ENCODE data around the gene CTSD.

Gene CTSD

GRCh38 chr11:1782831-1783724, 19.4 kb upstream of the CTSD start:
- in situ Hi-C loops (cut with HindIII; ENCODE audit: low sequenced_read_pairs): no loop called here

- in situ Hi-C loops (cut with HindIII; ENCODE audit: low sequenced_read_pairs): no loop called here
Observed at GRCh38 chr11:1782031-1782590, 18.4 kb upstream of the CTSD start.

GRCh38 chr11:1781593-1781975, 17.9 kb upstream of the CTSD start:
- in situ Hi-C loops (cut with HindIII; ENCODE audit: low sequenced_read_pairs): no loop called here

- in situ Hi-C loops (cut with HindIII; ENCODE audit: low sequenced_read_pairs): no loop called here
Observed at GRCh38 chr11:1780700-1781592, 17.2 kb upstream of the CTSD start.

- in situ Hi-C loops (cut with HindIII; ENCODE audit: low sequenced_read_pairs): loop anchor here (10.0 kb wide), 1 partner anchor 45 kb away; no protein-coding TSS in a partner anchor
Observed at GRCh38 chr11:1779806-1780699, 16.3 kb upstream of the CTSD start.

GRCh38 chr11:1779034-1779805, 15.5 kb upstream of the CTSD start:
- in situ Hi-C loops (cut with HindIII; ENCODE audit: low sequenced_read_pairs): loop anchor here (10.0 kb wide), 1 partner anchor 46 kb away; no protein-coding TSS in a partner anchor

- in situ Hi-C loops (cut with HindIII; ENCODE audit: low sequenced_read_pairs): loop anchor here (10.0 kb wide), 1 partner anchor 46 kb away; no protein-coding TSS in a partner anchor
Observed at GRCh38 chr11:1778141-1778911, 14.6 kb upstream of the CTSD start.

- in situ Hi-C loops (cut with HindIII; ENCODE audit: low sequenced_read_pairs): loop anchor here (10.0 kb wide), 1 partner anchor 47 kb away; no protein-coding TSS in a partner anchor
Observed at GRCh38 chr11:1777737-1778136, 14.0 kb upstream of the CTSD start.

- in situ Hi-C loops (cut with HindIII; ENCODE audit: low sequenced_read_pairs): loop anchor here (10.0 kb wide), 1 partner anchor 48 kb away; no protein-coding TSS in a partner anchor
Observed at GRCh38 chr11:1776944-1777715, 13.4 kb upstream of the CTSD start.

- in situ Hi-C loops (cut with HindIII; ENCODE audit: low sequenced_read_pairs): loop anchor here (10.0 kb wide), 1 partner anchor 48 kb away; no protein-coding TSS in a partner anchor
Observed at GRCh38 chr11:1776331-1776851, 12.7 kb upstream of the CTSD start.

- in situ Hi-C loops (cut with HindIII; ENCODE audit: low sequenced_read_pairs): loop anchor here (10.0 kb wide), 1 partner anchor 50 kb away; no protein-coding TSS in a partner anchor
Observed at GRCh38 chr11:1774886-1775285, 11.2 kb upstream of the CTSD start.

GRCh38 chr11:1773994-1774550, 10.3 kb upstream of the CTSD start:
- in situ Hi-C loops (cut with HindIII; ENCODE audit: low sequenced_read_pairs): loop anchor here (10.0 kb wide), 1 partner anchor 51 kb away; no protein-coding TSS in a partner anchor

GRCh38 chr11:1773131-1773993, 9.6 kb upstream of the CTSD start:
- in situ Hi-C loops (cut with HindIII; ENCODE audit: low sequenced_read_pairs): loop anchor here (10.0 kb wide), 1 partner anchor 51 kb away; no protein-coding TSS in a partner anchor

GRCh38 chr11:1772270-1773130, 8.8 kb upstream of the CTSD start:
- in situ Hi-C loops (cut with HindIII; ENCODE audit: low sequenced_read_pairs): loop anchor here (10.0 kb wide), 1 partner anchor 52 kb away; no protein-coding TSS in a partner anchor

- in situ Hi-C loops (cut with HindIII; ENCODE audit: low sequenced_read_pairs): loop anchor here (10.0 kb wide), 1 partner anchor 53 kb away; no protein-coding TSS in a partner anchor
Observed at GRCh38 chr11:1771700-1772099, 8.0 kb upstream of the CTSD start.

Data from DLD1 (cell line).